OCI-LY7 (cell line): ENCODE measurements around the gene SSTR5.

ENCODE experiments used
- EZH2phosphoT487 ChIP-seq: fragments of 200-600 bp; sonication (generic); IDR thresholded peaks from 2 replicates; pipeline ENCODE4 v1.6.1; 2018; ENCODE audit warnings: low read depth, borderline replicate concordance, mild to moderate bottlenecking, mixed run types, antibody characterized with exemption, low read length, moderate library complexity, mixed read lengths
- TF ChIP-seq, protein P1 (sequence below): fragments of 200-600 bp; sonication (generic); conservative IDR thresholded peaks from 2 replicates; pipeline ENCODE4 v1.5.1; 2014; ENCODE audit warnings: mild to moderate bottlenecking, antibody characterized with exemption, low read length, moderate library complexity, mixed read lengths

DNA sequence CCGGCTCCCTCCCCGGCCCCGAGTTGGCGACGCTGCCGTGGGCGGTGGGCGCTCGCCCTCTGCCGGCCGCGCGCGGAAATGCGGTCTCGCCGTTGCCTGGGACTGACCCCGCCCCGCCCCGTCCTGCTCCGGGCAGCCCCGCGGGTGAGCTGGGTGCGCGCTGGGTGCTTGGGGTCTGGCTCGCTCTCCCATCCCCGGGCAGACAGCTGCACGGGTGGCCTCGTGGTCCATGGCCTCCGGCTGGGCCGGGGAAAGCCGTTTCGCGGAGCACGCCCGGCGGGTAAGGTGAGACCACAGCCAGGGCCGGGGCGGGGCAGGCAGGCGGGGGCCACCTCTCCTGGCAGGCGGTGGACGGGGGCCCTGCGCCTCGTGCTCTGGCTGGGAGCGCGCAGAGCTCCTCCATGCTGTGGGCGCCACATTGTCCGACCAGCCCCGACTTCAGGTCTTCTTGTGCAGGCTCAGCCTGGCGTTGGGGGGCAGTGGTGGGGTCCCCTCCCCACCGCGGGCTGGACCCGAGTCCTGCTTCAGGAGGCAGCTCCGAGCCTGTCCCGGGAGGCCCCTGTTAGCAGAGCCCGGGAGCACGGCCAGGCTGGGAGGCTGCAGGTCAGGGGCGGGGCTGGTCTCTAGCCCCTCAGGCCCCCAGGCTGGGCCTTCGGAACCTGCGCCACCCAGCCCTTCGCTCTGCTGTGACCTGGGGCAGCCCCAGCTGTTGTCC lies 30.5 kb downstream of the SSTR5 start:
- TF ChIP-seq, protein P1, sequence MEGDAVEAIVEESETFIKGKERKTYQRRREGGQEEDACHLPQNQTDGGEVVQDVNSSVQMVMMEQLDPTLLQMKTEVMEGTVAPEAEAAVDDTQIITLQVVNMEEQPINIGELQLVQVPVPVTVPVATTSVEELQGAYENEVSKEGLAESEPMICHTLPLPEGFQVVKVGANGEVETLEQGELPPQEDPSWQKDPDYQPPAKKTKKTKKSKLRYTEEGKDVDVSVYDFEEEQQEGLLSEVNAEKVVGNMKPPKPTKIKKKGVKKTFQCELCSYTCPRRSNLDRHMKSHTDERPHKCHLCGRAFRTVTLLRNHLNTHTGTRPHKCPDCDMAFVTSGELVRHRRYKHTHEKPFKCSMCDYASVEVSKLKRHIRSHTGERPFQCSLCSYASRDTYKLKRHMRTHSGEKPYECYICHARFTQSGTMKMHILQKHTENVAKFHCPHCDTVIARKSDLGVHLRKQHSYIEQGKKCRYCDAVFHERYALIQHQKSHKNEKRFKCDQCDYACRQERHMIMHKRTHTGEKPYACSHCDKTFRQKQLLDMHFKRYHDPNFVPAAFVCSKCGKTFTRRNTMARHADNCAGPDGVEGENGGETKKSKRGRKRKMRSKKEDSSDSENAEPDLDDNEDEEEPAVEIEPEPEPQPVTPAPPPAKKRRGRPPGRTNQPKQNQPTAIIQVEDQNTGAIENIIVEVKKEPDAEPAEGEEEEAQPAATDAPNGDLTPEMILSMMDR = peak; percentile 60
- no peak for TF ChIP-seq EZH2phosphoT487
